Endothelial cell of umbilical vein (primary cell): ENCODE data around the gene FHIT. TPM values are rescaled to one million over a fixed set of nuclear protein-coding genes. Genes with fewer than 3 reads are reported as not detected.

Experiments used
- BruUV-seq: library from RNA; stranded (reverse); fragments of 400-500 nt; replicated peaks from 2 replicates; lab custom pipeline; 2021; lab: Mats Ljungman, UMichigan
- CTCF ChIA-PET: fragments of 300-600, 350-600 bp; sonication (Branson Sonifier 250); formaldehyde crosslinking; loops from one replicate; lab custom pipeline; 2021; ENCODE audit warnings: antibody characterized with exemption, inconsistent platforms; lab: Charles Lee
- POLR2A ChIA-PET: fragments of 300-600, 350-600 bp; sonication (Branson Sonifier 250); formaldehyde crosslinking; loops from one replicate; lab custom pipeline; 2021; ENCODE audit warnings: antibody characterized with exemption, inconsistent platforms; lab: Charles Lee
- DNase-seq: peaks from one replicate; pipeline ENCODE4 v3.0.0-alpha.2; 2011; ENCODE audit warnings: low read depth, low spot score
- FAIRE-seq: peaks from 2 replicates; lab custom pipeline; 2011; peaks lifted over from hg19 to GRCh38; lab: Jason Lieb, UNC
- H2AFZ ChIP-seq: 2 replicates; pipeline ENCODE4 v1.6.0; 2012; ENCODE audit warnings: low read depth, low read length, control low read depth, inconsistent platforms
- H3K27ac ChIP-seq: 2 replicates; pipeline ENCODE4 v1.5.1; 2011; ENCODE audit warnings: low read depth, mild to moderate bottlenecking, control low read depth, low read length, moderate library complexity; ENCODE audit not compliant: insufficient read depth
- H3K27me3 ChIP-seq, 2 experiments: 2 replicates each; pipeline versions ENCODE4 v1.6.0 to v1.6.1; 2011; ENCODE audit warnings: low read length in 2 of 2, mixed read lengths in 1 of 2; ENCODE audit not compliant: control insufficient read depth in 2 of 2, insufficient read depth in 2 of 2
- H3K36me3 ChIP-seq, 2 experiments: 2 replicates in 1 of 2; 3 replicates in 1 of 2; pipeline ENCODE4 v1.5.1; 2011; ENCODE audit warnings: low read length in 2 of 2, mild to moderate bottlenecking in 1 of 2, moderate library complexity in 1 of 2; ENCODE audit not compliant: control insufficient read depth in 2 of 2, insufficient read depth in 2 of 2; ENCODE audit errors: extremely low read depth in 1 of 2
- H3K4me1 ChIP-seq: 3 replicates; pipeline ENCODE4 v1.5.1; 2011; ENCODE audit warnings: mild to moderate bottlenecking, low read length; ENCODE audit not compliant: control insufficient read depth, insufficient read depth; ENCODE audit errors: extremely low read depth
- H3K4me2 ChIP-seq: 2 replicates; pipeline ENCODE4 v1.6.1; 2011; ENCODE audit warnings: low read length, control low read depth, mixed read lengths; ENCODE audit not compliant: insufficient read depth
- H3K4me3 ChIP-seq, 3 experiments: fragments of 200-600 bp in 1 of 3; sonication (generic), shearing (Covaris generic) in 1 of 3; replicated peaks in 1 of 3; 2 replicates each; pipeline ENCODE4 v1.5.1; 2011 to 2016; ENCODE audit warnings: control low read depth in 3 of 3, low read length in 3 of 3, mild to moderate bottlenecking in 2 of 3, inconsistent platforms in 1 of 3, low read depth in 1 of 3, moderate library complexity in 1 of 3; ENCODE audit not compliant: insufficient read depth in 1 of 3
- H3K79me2 ChIP-seq: 2 replicates; pipeline ENCODE4 v1.6.0; 2012; ENCODE audit warnings: low read length, inconsistent platforms; ENCODE audit not compliant: control insufficient read depth, insufficient read depth
- H3K9ac ChIP-seq: replicated peaks from 2 replicates; pipeline ENCODE3; 2011; ENCODE audit warnings: low read length, control low read depth; ENCODE audit not compliant: insufficient read depth; ENCODE audit errors: extremely low read depth
- H3K9me1 ChIP-seq: replicated peaks from 3 replicates; pipeline ENCODE4 v1.6.0; 2011; ENCODE audit warnings: mild to moderate bottlenecking, low read length; ENCODE audit not compliant: control insufficient read depth, insufficient read depth; ENCODE audit errors: extremely low read depth
- H3K9me3 ChIP-seq: replicated peaks from 2 replicates; pipeline ENCODE4 v1.5.1; 2012; ENCODE audit warnings: low read length, inconsistent platforms; ENCODE audit not compliant: control insufficient read depth, insufficient read depth
- H4K20me1 ChIP-seq: replicated peaks from 2 replicates; pipeline ENCODE3; 2011; ENCODE audit warnings: mild to moderate bottlenecking, low read length; ENCODE audit not compliant: control insufficient read depth, insufficient read depth; ENCODE audit errors: extremely low read depth
- CTCF ChIP-seq, 2 donors: IDR thresholded peaks; 1 replicate in 1 of 2; 2 replicates in 1 of 2; pipeline ENCODE4 v1.5.1; 2011; ENCODE audit warnings: low read length in 2 of 2, mild to moderate bottlenecking in 2 of 2, moderate library complexity in 2 of 2, control low read depth in 1 of 2, inconsistent platforms in 1 of 2, low read depth in 1 of 2; ENCODE audit not compliant: insufficient read depth in 1 of 2; ENCODE audit errors: extremely low read depth in 1 of 2
- EZH2 ChIP-seq: IDR thresholded peaks from 2 replicates; pipeline ENCODE4 v1.6.1; 2012; ENCODE audit warnings: borderline replicate concordance, low read depth, mild to moderate bottlenecking, moderate library complexity, low read length, inconsistent platforms; ENCODE audit not compliant: severe bottlenecking
- FOS ChIP-seq: IDR thresholded peaks from 2 replicates; pipeline ENCODE4 v1.6.1; 2011; ENCODE audit warnings: mild to moderate bottlenecking, low read length, moderate library complexity, borderline replicate concordance; ENCODE audit not compliant: insufficient read depth
- GATA2 ChIP-seq: IDR thresholded peaks from 2 replicates; pipeline ENCODE4 v1.7.0; 2011; ENCODE audit warnings: low read depth, mild to moderate bottlenecking, moderate library complexity, mixed read lengths, low read length; ENCODE audit not compliant: insufficient read length, insufficient read depth
- JUN ChIP-seq: IDR thresholded peaks from 2 replicates; pipeline ENCODE4 v1.6.1; 2011; ENCODE audit warnings: borderline replicate concordance, low read depth; ENCODE audit not compliant: insufficient read length, insufficient read depth
- MAX ChIP-seq: IDR thresholded peaks from 2 replicates; pipeline ENCODE4 v1.6.1; 2011; ENCODE audit not compliant: insufficient read depth, insufficient read length
- MYC ChIP-seq: IDR thresholded peaks from one replicate; pipeline ENCODE4 v1.6.1; 2011; ENCODE audit warnings: mild to moderate bottlenecking, low read depth, low read length
- POLR2A ChIP-seq: IDR thresholded peaks from 2 replicates; pipeline ENCODE4 v1.6.1; 2012; ENCODE audit warnings: low read depth, mild to moderate bottlenecking, control low read depth, low read length
- POLR2AphosphoS5 ChIP-seq: IDR thresholded peaks from 2 replicates; pipeline ENCODE4 v1.6.1; 2012; ENCODE audit warnings: low read depth, mild to moderate bottlenecking, control low read depth, low read length, moderate library complexity; ENCODE audit not compliant: insufficient read depth
- dilution Hi-C: fragments of 300-500 bp; cut with MboI; formaldehyde crosslinking; loops from one replicate; pipeline ENCODE4 v1.15.0; 2019; ENCODE audit warnings: low sequenced_read_pairs; ENCODE audit not compliant: extremely low pct_ligation_motif_present
- intact Hi-C: fragments of 100-400 bp; cut with micrococcal nuclease; formaldehyde crosslinking; loops from one replicate; pipeline ENCODE4 v1.10.0; 2022
- polyA plus RNA-seq, 4 experiments: library from polyadenylated mRNA; depleted of rRNA in 3 of 4; stranded (reverse) in 3 of 4; unstranded in 1 of 4; fragments of >200 nt; gene quantifications; 2 replicates each; pipeline versions ENCODE4 v1.2.1 to v1.2.3, GENCODE V29; 2011 to 2012; ENCODE audit warnings: missing spikeins in 1 of 4
- total RNA-seq: library from RNA; stranded (reverse); gene quantifications from 2 replicates; pipeline ENCODE4 v1.2.3, GENCODE V29; 2021

FHIT gene
- total and polyA plus RNA-seq, 2 donors (not counting 3 experiments of a cell fraction or from before 2014, with no cell fraction given) = 0.47 to 2.2 TPM

GRCh38 chr3:59908701-59909100, 1342.6 kb downstream of the FHIT start:
- H4K20me1 ChIP-seq = no peaks in the 10 kb centered on the region
- no peaks in the 10 kb centered on the region for H3K27me3 ChIP-seq
- ChIA-PET CTCF (no interaction called here), POLR2A (no interaction called here)
- intact Hi-C loops = no loop called here
- peaks cover 3% of the 10 kb centered on the region for H3K9me3 ChIP-seq
- DNase-seq (no peak), FAIRE-seq (no peak)
- no peak overlapping the region for H3K27ac ChIP-seq
- H3K79me2 ChIP-seq = no peaks in the 10 kb centered on the region
- no peaks in the 10 kb centered on the region for H3K9me1 ChIP-seq
- dilution Hi-C loops = no loop called here
- H3K4me1 ChIP-seq = no peaks in the 10 kb centered on the region
- no peak overlapping the region for H3K9ac ChIP-seq
- no peak overlapping the region for H2AFZ ChIP-seq
- TF ChIP-seq EZH2 = no peak
- TF ChIP-seq MAX = no peak
- TF ChIP-seq CTCF (IDR thresholded peaks at IDR 0.05; ENCODE audit: extremely low read depth in 1 of 2, insufficient read depth in 1 of 2, low read depth in 1 of 2, low read length in 2 of 2) = no peak
- TF ChIP-seq FOS = no peak
- TF ChIP-seq JUN = no peak
- no peak for TF ChIP-seq MYC
- no peak for TF ChIP-seq GATA2
- no peak for TF ChIP-seq POLR2AphosphoS5
- TF ChIP-seq POLR2A = no peak
- BruUV-seq = no TSS peak
- H3K4me3 ChIP-seq = no peak overlapping the region
- H3K36me3 ChIP-seq = no peaks in the 10 kb centered on the region
- H3K4me2 ChIP-seq = no peak overlapping the region
